ENCODE results near the gene SNCG. TPM values are rescaled to one million over a fixed set of nuclear protein-coding genes. Genes with fewer than 3 reads are reported as not detected.

Gene SNCG
- total RNA-seq, 1 experiment from 2014 or later = 8.4 TPM

GRCh38 chr10:86971232-86971991 lies 13.0 kb downstream of the SNCG start (continued):
- TF ChIP-seq ZNF512 (CRISPR knock-in tag; IDR thresholded peaks at IDR 0.05; ENCODE audit: borderline replicate concordance) (no peak), ERG (CRISPR knock-in tag; IDR thresholded peaks at IDR 0.05) (no peak), USF1 (CRISPR knock-in tag; IDR thresholded peaks at IDR 0.05) (peak; percentile 68), ZNF232 (CRISPR knock-in tag; IDR thresholded peaks at IDR 0.05) (no peak; the same call in 1 of the 2 replicates), ZNF138 (CRISPR knock-in tag; conservative IDR thresholded peaks at IDR 0.05) (no peak), SP1 (CRISPR knock-in tag; conservative IDR thresholded peaks at IDR 0.05) (peak; percentile 64; the same call in 1 of the 2 replicates), RELA (CRISPR knock-in tag; IDR thresholded peaks at IDR 0.05; ENCODE audit: borderline replicate concordance) (no peak), NFE2L1 (CRISPR knock-in tag; IDR thresholded peaks at IDR 0.05) (no peak), ZNF416 (CRISPR knock-in tag; IDR thresholded peaks at IDR 0.05) (no peak), E2F1 (CRISPR knock-in tag; IDR thresholded peaks at IDR 0.05) (no peak), ATF1 (CRISPR knock-in tag; IDR thresholded peaks at IDR 0.05) (no peak), ATF2 (CRISPR knock-in tag; IDR thresholded peaks at IDR 0.05; ENCODE audit: borderline replicate concordance, low read depth) (no peak), GABPB1 (CRISPR knock-in tag; IDR thresholded peaks at IDR 0.05) (no peak), SOX15 (CRISPR knock-in tag; IDR thresholded peaks at IDR 0.05) (no peak)
- TF ChIP-seq, protein P1, sequence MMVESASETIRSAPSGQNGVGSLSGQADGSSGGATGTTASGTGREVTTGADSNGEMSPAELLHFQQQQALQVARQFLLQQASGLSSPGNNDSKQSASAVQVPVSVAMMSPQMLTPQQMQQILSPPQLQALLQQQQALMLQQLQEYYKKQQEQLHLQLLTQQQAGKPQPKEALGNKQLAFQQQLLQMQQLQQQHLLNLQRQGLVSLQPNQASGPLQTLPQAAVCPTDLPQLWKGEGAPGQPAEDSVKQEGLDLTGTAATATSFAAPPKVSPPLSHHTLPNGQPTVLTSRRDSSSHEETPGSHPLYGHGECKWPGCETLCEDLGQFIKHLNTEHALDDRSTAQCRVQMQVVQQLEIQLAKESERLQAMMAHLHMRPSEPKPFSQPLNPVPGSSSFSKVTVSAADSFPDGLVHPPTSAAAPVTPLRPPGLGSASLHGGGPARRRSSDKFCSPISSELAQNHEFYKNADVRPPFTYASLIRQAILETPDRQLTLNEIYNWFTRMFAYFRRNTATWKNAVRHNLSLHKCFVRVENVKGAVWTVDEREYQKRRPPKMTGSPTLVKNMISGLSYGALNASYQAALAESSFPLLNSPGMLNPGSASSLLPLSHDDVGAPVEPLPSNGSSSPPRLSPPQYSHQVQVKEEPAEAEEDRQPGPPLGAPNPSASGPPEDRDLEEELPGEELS (CRISPR knock-in tag; IDR thresholded peaks at IDR 0.05) = peak; percentile 15; the same call in 1 of the 2 replicates
- TF ChIP-seq, protein P2, sequence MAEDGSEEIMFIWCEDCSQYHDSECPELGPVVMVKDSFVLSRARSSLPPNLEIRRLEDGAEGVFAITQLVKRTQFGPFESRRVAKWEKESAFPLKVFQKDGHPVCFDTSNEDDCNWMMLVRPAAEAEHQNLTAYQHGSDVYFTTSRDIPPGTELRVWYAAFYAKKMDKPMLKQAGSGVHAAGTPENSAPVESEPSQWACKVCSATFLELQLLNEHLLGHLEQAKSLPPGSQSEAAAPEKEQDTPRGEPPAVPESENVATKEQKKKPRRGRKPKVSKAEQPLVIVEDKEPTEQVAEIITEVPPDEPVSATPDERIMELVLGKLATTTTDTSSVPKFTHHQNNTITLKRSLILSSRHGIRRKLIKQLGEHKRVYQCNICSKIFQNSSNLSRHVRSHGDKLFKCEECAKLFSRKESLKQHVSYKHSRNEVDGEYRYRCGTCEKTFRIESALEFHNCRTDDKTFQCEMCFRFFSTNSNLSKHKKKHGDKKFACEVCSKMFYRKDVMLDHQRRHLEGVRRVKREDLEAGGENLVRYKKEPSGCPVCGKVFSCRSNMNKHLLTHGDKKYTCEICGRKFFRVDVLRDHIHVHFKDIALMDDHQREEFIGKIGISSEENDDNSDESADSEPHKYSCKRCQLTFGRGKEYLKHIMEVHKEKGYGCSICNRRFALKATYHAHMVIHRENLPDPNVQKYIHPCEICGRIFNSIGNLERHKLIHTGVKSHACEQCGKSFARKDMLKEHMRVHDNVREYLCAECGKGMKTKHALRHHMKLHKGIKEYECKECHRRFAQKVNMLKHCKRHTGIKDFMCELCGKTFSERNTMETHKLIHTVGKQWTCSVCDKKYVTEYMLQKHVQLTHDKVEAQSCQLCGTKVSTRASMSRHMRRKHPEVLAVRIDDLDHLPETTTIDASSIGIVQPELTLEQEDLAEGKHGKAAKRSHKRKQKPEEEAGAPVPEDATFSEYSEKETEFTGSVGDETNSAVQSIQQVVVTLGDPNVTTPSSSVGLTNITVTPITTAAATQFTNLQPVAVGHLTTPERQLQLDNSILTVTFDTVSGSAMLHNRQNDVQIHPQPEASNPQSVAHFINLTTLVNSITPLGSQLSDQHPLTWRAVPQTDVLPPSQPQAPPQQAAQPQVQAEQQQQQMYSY (CRISPR knock-in tag; IDR thresholded peaks at IDR 0.05) = peak; percentile 84
- TF ChIP-seq, protein P3, sequence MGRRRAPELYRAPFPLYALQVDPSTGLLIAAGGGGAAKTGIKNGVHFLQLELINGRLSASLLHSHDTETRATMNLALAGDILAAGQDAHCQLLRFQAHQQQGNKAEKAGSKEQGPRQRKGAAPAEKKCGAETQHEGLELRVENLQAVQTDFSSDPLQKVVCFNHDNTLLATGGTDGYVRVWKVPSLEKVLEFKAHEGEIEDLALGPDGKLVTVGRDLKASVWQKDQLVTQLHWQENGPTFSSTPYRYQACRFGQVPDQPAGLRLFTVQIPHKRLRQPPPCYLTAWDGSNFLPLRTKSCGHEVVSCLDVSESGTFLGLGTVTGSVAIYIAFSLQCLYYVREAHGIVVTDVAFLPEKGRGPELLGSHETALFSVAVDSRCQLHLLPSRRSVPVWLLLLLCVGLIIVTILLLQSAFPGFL (CRISPR knock-in tag; IDR thresholded peaks at IDR 0.05; ENCODE audit: borderline replicate concordance) = no peak
- TF ChIP-seq, protein P4, sequence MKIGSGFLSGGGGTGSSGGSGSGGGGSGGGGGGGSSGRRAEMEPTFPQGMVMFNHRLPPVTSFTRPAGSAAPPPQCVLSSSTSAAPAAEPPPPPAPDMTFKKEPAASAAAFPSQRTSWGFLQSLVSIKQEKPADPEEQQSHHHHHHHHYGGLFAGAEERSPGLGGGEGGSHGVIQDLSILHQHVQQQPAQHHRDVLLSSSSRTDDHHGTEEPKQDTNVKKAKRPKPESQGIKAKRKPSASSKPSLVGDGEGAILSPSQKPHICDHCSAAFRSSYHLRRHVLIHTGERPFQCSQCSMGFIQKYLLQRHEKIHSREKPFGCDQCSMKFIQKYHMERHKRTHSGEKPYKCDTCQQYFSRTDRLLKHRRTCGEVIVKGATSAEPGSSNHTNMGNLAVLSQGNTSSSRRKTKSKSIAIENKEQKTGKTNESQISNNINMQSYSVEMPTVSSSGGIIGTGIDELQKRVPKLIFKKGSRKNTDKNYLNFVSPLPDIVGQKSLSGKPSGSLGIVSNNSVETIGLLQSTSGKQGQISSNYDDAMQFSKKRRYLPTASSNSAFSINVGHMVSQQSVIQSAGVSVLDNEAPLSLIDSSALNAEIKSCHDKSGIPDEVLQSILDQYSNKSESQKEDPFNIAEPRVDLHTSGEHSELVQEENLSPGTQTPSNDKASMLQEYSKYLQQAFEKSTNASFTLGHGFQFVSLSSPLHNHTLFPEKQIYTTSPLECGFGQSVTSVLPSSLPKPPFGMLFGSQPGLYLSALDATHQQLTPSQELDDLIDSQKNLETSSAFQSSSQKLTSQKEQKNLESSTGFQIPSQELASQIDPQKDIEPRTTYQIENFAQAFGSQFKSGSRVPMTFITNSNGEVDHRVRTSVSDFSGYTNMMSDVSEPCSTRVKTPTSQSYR (CRISPR knock-in tag; IDR thresholded peaks at IDR 0.05) = no peak

Measured in WTC11 (cell line).